ENCODE results near the gene PPP1R3A. TPM values are rescaled to one million over a fixed set of nuclear protein-coding genes. Genes with fewer than 3 reads are reported as not detected.
A peak's percentile ranks its signal among the peaks of the same experiment; 100 is the strongest.

Gene PPP1R3A
- total RNA-seq, 1 donor from 2014 or later: 65.8 TPM

- no peaks in the 10 kb centered on the region for H3K36me3 ChIP-seq (ENCODE audit: control insufficient read depth in 3 of 3, insufficient read depth in 3 of 3, low read length in 3 of 3)
- no peak overlapping the region for H3K27ac ChIP-seq (ENCODE audit: low read depth, low read length)
- no peak overlapping the region for H3K4me3 ChIP-seq (ENCODE audit: low read length in 3 of 3)
- H3K4me1 ChIP-seq (ENCODE audit: control insufficient read depth in 3 of 3, insufficient read depth in 3 of 3, low read length in 3 of 3): peaks cover 5 to 20% (median 8%) of the 10 kb centered on the region in 3 donors
- no peak overlapping the region for H3K9ac ChIP-seq (ENCODE audit: low read depth in 1 of 3, low read length in 3 of 3)
- H3K27me3 ChIP-seq (ENCODE audit: control insufficient read depth in 3 of 3, insufficient read depth in 3 of 3, low read length in 3 of 3): no peaks in the 10 kb centered on the region
- H3K9me3 ChIP-seq (ENCODE audit: control insufficient read depth in 3 of 3, low read length in 3 of 3): no peaks in the 10 kb centered on the region
Observed at GRCh38 chr7:113891031-113891350, 27.8 kb downstream of the PPP1R3A start.

GRCh38 chr7:113890331-113891030 lies 28.3 kb downstream of the PPP1R3A start:
- H3K27ac ChIP-seq (ENCODE audit: low read depth, low read length): no peak overlapping the region
- H3K4me1 ChIP-seq (ENCODE audit: control insufficient read depth in 3 of 3, insufficient read depth in 3 of 3, low read length in 3 of 3): peaks cover 4 to 20% (median 5%) of the 10 kb centered on the region in 3 donors
- no peaks in the 10 kb centered on the region for H3K36me3 ChIP-seq (ENCODE audit: control insufficient read depth in 3 of 3, insufficient read depth in 3 of 3, low read length in 3 of 3)
- no peak overlapping the region for H3K9ac ChIP-seq (ENCODE audit: low read depth in 1 of 3, low read length in 3 of 3)
- H3K9me3 ChIP-seq (ENCODE audit: control insufficient read depth in 3 of 3, low read length in 3 of 3): no peaks in the 10 kb centered on the region
- H3K27me3 ChIP-seq (ENCODE audit: control insufficient read depth in 3 of 3, insufficient read depth in 3 of 3, low read length in 3 of 3): no peaks in the 10 kb centered on the region
- no peak overlapping the region for H3K4me3 ChIP-seq (ENCODE audit: low read length in 3 of 3)

GRCh38 chr7:113883096-113883495 lies 35.7 kb downstream of the PPP1R3A start:
- Histone ChIP-seq H3K9me3 (ENCODE audit: control insufficient read depth in 3 of 3, low read length in 3 of 3) (no peaks in the 10 kb centered on the region), H3K4me1 (ENCODE audit: control insufficient read depth in 3 of 3, insufficient read depth in 3 of 3, low read length in 3 of 3) (no peaks in the 10 kb centered on the region), H3K36me3 (ENCODE audit: control insufficient read depth in 3 of 3, insufficient read depth in 3 of 3, low read length in 3 of 3) (peaks cover 2 to 19% (median 11%) of the 10 kb centered on the region in 3 donors), H3K27me3 (ENCODE audit: control insufficient read depth in 3 of 3, insufficient read depth in 3 of 3, low read length in 3 of 3) (no peaks in the 10 kb centered on the region), H3K27ac (ENCODE audit: low read depth, low read length) (no peak overlapping the region), H3K4me3 (ENCODE audit: low read length in 3 of 3) (no peak overlapping the region), H3K9ac (ENCODE audit: low read depth in 1 of 3, low read length in 3 of 3) (no peak overlapping the region)

- Histone ChIP-seq H3K9ac (ENCODE audit: low read depth in 1 of 3, low read length in 3 of 3) (no peak overlapping the region), H3K27ac (ENCODE audit: low read depth, low read length) (no peak overlapping the region), H3K4me1 (ENCODE audit: control insufficient read depth in 3 of 3, insufficient read depth in 3 of 3, low read length in 3 of 3) (no peaks in the 10 kb centered on the region), H3K36me3 (ENCODE audit: control insufficient read depth in 3 of 3, insufficient read depth in 3 of 3, low read length in 3 of 3) (peaks cover 2 to 19% (median 11%) of the 10 kb centered on the region in 3 donors), H3K4me3 (ENCODE audit: low read length in 3 of 3) (no peak overlapping the region), H3K9me3 (ENCODE audit: control insufficient read depth in 3 of 3, low read length in 3 of 3) (no peaks in the 10 kb centered on the region), H3K27me3 (ENCODE audit: control insufficient read depth in 3 of 3, insufficient read depth in 3 of 3, low read length in 3 of 3) (no peaks in the 10 kb centered on the region)
Observed at GRCh38 chr7:113880559-113880958, 38.2 kb downstream of the PPP1R3A start.

GRCh38 chr7:113878394-113878992 lies 40.3 kb downstream of the PPP1R3A start:
- Histone ChIP-seq H3K9me3 (ENCODE audit: control insufficient read depth in 3 of 3, low read length in 3 of 3) (no peaks in the 10 kb centered on the region), H3K27ac (ENCODE audit: low read depth, low read length) (no peak overlapping the region), H3K4me3 (ENCODE audit: low read length in 3 of 3) (no peak overlapping the region), H3K36me3 (ENCODE audit: control insufficient read depth in 3 of 3, insufficient read depth in 3 of 3, low read length in 3 of 3) (peaks cover 2 to 19% (median 11%) of the 10 kb centered on the region in 3 donors), H3K4me1 (ENCODE audit: control insufficient read depth in 3 of 3, insufficient read depth in 3 of 3, low read length in 3 of 3) (peaks cover 2 to 7% (median 5%) of the 10 kb centered on the region in 3 donors), H3K27me3 (ENCODE audit: control insufficient read depth in 3 of 3, insufficient read depth in 3 of 3, low read length in 3 of 3) (no peaks in the 10 kb centered on the region), H3K9ac (ENCODE audit: low read depth in 1 of 3, low read length in 3 of 3) (no peak overlapping the region)

- no peaks in the 10 kb centered on the region for H3K9me3 ChIP-seq (ENCODE audit: control insufficient read depth in 3 of 3, low read length in 3 of 3)
- no peak overlapping the region for H3K9ac ChIP-seq (ENCODE audit: low read depth in 1 of 3, low read length in 3 of 3)
- no peak overlapping the region for H3K4me3 ChIP-seq (ENCODE audit: low read length in 3 of 3)
- H3K4me1 ChIP-seq (ENCODE audit: control insufficient read depth in 3 of 3, insufficient read depth in 3 of 3, low read length in 3 of 3): peaks cover 5 to 8% (median 5%) of the 10 kb centered on the region in 3 donors
- H3K27ac ChIP-seq (ENCODE audit: low read depth, low read length): peak overlapping the region; percentile 15
- no peaks in the 10 kb centered on the region for H3K27me3 ChIP-seq (ENCODE audit: control insufficient read depth in 3 of 3, insufficient read depth in 3 of 3, low read length in 3 of 3)
- peaks cover under 1 to 8% (median 2%) of the 10 kb centered on the region in 3 donors for H3K36me3 ChIP-seq (ENCODE audit: control insufficient read depth in 3 of 3, insufficient read depth in 3 of 3, low read length in 3 of 3)
Observed at GRCh38 chr7:113875224-113875623, 43.6 kb downstream of the PPP1R3A start.

- Histone ChIP-seq H3K4me3 (ENCODE audit: low read length in 3 of 3) (peak overlapping the region; percentile 3 to 38 (median 4)), H3K27me3 (ENCODE audit: control insufficient read depth in 3 of 3, insufficient read depth in 3 of 3, low read length in 3 of 3) (no peaks in the 10 kb centered on the region), H3K36me3 (ENCODE audit: control insufficient read depth in 3 of 3, insufficient read depth in 3 of 3, low read length in 3 of 3) (no peaks in the 10 kb centered on the region), H3K9me3 (ENCODE audit: control insufficient read depth in 3 of 3, low read length in 3 of 3) (no peaks in the 10 kb centered on the region), H3K9ac (ENCODE audit: low read depth in 1 of 3, low read length in 3 of 3) (peak overlapping the region in 2 of 3 donors; percentile 54 to 58), H3K27ac (ENCODE audit: low read depth, low read length) (peak overlapping the region; percentile 88), H3K4me1 (ENCODE audit: control insufficient read depth in 3 of 3, insufficient read depth in 3 of 3, low read length in 3 of 3) (peaks cover 5 to 8% (median 5%) of the 10 kb centered on the region in 3 donors)
Observed at GRCh38 chr7:113873554-113874151, 45.2 kb downstream of the PPP1R3A start.

- H3K4me3 ChIP-seq (ENCODE audit: low read length in 3 of 3): peak overlapping the region; percentile 33 to 53 (median 49)
Observed at GRCh38 chr7:113872981-113873380, 45.8 kb downstream of the PPP1R3A start.

GRCh38 chr7:113867325-113867724 lies 51.5 kb downstream of the PPP1R3A start:
- Histone ChIP-seq H3K9me3 (ENCODE audit: control insufficient read depth in 3 of 3, low read length in 3 of 3) (no peaks in the 10 kb centered on the region), H3K27ac (ENCODE audit: low read depth, low read length) (no peak overlapping the region), H3K4me3 (ENCODE audit: low read length in 3 of 3) (no peak overlapping the region), H3K4me1 (ENCODE audit: control insufficient read depth in 3 of 3, insufficient read depth in 3 of 3, low read length in 3 of 3) (peaks cover 0 to 5% (median 5%) of the 10 kb centered on the region in 3 donors), H3K27me3 (ENCODE audit: control insufficient read depth in 3 of 3, insufficient read depth in 3 of 3, low read length in 3 of 3) (no peaks in the 10 kb centered on the region), H3K9ac (ENCODE audit: low read depth in 1 of 3, low read length in 3 of 3) (no peak overlapping the region), H3K36me3 (ENCODE audit: control insufficient read depth in 3 of 3, insufficient read depth in 3 of 3, low read length in 3 of 3) (no peaks in the 10 kb centered on the region)

More at GRCh38 chr7:113872981-113873380, 45.8 kb downstream of the PPP1R3A start:
- Histone ChIP-seq H3K27me3 (ENCODE audit: control insufficient read depth in 3 of 3, insufficient read depth in 3 of 3, low read length in 3 of 3) (no peaks in the 10 kb centered on the region), H3K27ac (ENCODE audit: low read depth, low read length) (peak overlapping the region; percentile 88), H3K4me1 (ENCODE audit: control insufficient read depth in 3 of 3, insufficient read depth in 3 of 3, low read length in 3 of 3) (peaks cover 5 to 8% (median 5%) of the 10 kb centered on the region in 3 donors), H3K36me3 (ENCODE audit: control insufficient read depth in 3 of 3, insufficient read depth in 3 of 3, low read length in 3 of 3) (no peaks in the 10 kb centered on the region), H3K9me3 (ENCODE audit: control insufficient read depth in 3 of 3, low read length in 3 of 3) (no peaks in the 10 kb centered on the region), H3K9ac (ENCODE audit: low read depth in 1 of 3, low read length in 3 of 3) (peak overlapping the region; percentile 54 to 58 (median 58))

GRCh38 chr7:113856010-113856409 lies 62.8 kb downstream of the PPP1R3A start:
- H3K36me3 ChIP-seq (ENCODE audit: control insufficient read depth in 3 of 3, insufficient read depth in 3 of 3, low read length in 3 of 3): no peaks in the 10 kb centered on the region
- no peak overlapping the region for H3K4me3 ChIP-seq (ENCODE audit: low read length in 3 of 3)
- no peaks in the 10 kb centered on the region for H3K27me3 ChIP-seq (ENCODE audit: control insufficient read depth in 3 of 3, insufficient read depth in 3 of 3, low read length in 3 of 3)
- H3K4me1 ChIP-seq (ENCODE audit: control insufficient read depth in 3 of 3, insufficient read depth in 3 of 3, low read length in 3 of 3): peaks cover 0 to 4% (median 3%) of the 10 kb centered on the region in 3 donors
- no peak overlapping the region for H3K27ac ChIP-seq (ENCODE audit: low read depth, low read length)
- no peak overlapping the region for H3K9ac ChIP-seq (ENCODE audit: low read depth in 1 of 3, low read length in 3 of 3)
- H3K9me3 ChIP-seq (ENCODE audit: control insufficient read depth in 3 of 3, low read length in 3 of 3): no peaks in the 10 kb centered on the region

Measured in skeletal muscle tissue (tissue), 4 donors.